T-helper 9 cell (primary cell): ENCODE data around the gene MED25.

Source experiments
- DNase-seq: peaks from one replicate; pipeline ENCODE4 v3.0.0-alpha.2; 2020

The MED25 gene

GRCh38 chr19:49799271-49799797 lies 18.8 kb upstream of the MED25 start:
- DNase-seq: no peak

- DNase-seq: no peak
Observed at GRCh38 chr19:49799798-49800376, 18.2 kb upstream of the MED25 start.

DNA sequence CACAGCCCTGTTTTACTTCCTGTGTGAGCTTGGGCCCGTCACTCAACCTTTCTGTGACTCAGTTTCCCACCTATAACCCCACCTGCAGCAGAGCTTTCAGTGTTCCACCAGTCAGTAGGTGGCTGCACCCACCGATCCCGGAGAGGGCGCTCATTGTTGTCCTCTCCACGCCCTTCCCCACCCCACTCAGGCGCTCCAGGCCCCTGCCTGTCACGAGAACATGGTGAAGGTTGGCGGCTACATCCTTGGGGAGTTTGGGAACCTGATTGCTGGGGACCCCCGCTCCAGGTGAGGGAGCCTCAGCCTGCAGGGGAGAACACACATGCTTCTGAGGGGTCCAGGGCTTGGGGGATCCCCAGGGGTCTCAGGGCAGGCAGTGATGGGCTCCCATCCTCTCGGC lies 17.3 kb upstream of the MED25 start:
- no peak for DNase-seq

DNA sequence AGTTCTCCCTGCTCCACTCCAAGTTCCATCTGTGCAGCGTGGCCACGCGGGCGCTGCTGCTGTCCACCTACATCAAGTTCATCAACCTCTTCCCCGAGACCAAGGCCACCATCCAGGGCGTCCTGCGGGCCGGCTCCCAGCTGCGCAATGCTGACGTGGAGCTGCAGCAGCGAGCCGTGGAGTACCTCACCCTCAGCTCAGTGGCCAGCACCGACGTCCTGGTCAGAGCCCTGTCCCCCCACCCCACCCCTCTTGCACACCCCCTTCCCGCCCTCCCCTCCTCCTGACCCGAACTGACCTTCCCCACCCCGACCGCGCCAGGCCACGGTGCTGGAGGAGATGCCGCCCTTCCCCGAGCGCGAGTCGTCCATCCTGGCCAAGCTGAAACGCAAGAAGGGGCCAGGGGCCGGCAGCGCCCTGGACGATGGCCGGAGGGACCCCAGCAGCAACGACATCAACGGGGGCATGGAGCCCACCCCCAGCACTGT lies 16.6 kb upstream of the MED25 start:
- DNase-seq: no peak

- DNase-seq: no peak
Observed at GRCh38 chr19:49801966-49802661, 16.0 kb upstream of the MED25 start.

GRCh38 chr19:49802836-49803528 lies 15.1 kb upstream of the MED25 start:
- no peak for DNase-seq

GRCh38 chr19:49803529-49803856 lies 14.6 kb upstream of the MED25 start:
- DNase-seq: no peak

- DNase-seq: no peak
Observed at GRCh38 chr19:49805822-49806619, 12.1 kb upstream of the MED25 start.

- no peak for DNase-seq
Observed at GRCh38 chr19:49806620-49806959, 11.5 kb upstream of the MED25 start.

DNA sequence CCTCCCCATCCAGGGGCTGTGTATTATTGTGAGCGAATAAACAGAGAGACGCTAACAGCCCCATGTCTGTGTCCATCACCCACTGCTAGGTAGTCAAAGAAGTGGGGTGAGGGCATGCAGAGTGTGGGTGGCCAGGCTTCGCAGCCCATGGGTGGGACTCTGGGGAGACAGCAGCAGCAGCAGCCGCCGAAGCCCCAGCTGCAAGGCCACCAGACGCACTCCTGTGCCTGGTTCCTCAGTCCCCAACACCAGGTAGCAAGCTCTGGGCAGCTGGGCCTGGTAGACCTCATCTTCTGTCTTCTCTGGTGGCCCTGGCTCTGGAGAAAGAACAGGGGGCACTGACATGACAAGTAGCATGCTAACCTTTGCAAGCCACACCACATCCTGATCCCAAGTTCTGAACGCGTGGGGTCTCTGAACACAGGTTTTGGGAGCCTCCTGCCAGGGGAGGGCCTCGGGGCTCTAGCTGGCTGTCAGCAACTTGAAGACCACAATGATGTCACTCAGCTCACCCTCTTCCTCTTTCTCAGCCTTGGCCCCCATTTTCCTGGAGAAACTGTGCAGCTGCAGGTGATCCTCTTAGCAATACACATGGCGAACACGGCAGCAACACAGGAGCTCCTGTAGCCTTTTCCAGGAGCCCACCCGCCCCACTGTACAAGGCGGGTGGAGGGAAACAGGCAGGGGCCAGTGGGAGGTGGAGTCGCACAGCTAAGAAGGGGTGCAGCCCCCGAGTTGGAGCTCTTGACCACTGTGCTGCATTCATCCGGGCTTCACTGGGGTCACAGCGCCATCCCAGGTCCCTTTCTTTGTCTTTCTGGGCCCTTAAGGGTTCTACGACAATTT lies 10.8 kb upstream of the MED25 start:
- no peak for DNase-seq

- DNase-seq: no peak
Observed at GRCh38 chr19:49807904-49808675, 10.0 kb upstream of the MED25 start.

GRCh38 chr19:49808711-49809159 lies 9.4 kb upstream of the MED25 start:
- DNase-seq: peak; percentile 91

- DNase-seq: peak; percentile 42
Observed at GRCh38 chr19:49809160-49809940, 8.7 kb upstream of the MED25 start.

- DNase-seq: no peak
Observed at GRCh38 chr19:49809941-49810389, 8.1 kb upstream of the MED25 start.

DNA sequence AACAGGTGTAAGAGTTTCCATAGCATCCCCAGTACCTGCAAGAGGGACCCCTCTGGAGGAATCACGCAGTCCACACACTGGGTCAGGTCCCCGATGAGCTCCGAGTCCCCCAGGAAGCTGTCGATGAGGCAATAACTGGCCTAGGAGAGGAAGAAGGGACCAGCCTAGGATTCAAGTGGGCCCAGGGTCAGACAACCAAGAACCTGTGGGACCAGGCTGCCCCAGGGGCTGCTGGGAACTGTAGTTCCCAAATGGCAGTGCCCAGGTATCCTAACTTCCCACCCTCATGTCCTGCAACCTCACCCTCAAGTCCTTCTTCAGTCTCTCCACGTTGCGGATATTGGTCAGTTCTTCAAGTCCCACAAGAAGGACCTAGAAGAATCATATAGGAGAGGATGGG lies 6.8 kb upstream of the MED25 start:
- DNase-seq: no peak

GRCh38 chr19:49812452-49812996 lies 5.6 kb upstream of the MED25 start:
- no peak for DNase-seq

- DNase-seq: peak; percentile 82
Observed at GRCh38 chr19:49812997-49813861, 4.9 kb upstream of the MED25 start, which contains the start of gene FUZ. FUZ (minus strand) TSS chr19:49813292; CDS start chr19:49813106, 186 bp downstream.

- DNase-seq: no peak
Observed at GRCh38 chr19:49814010-49814409, 4.1 kb upstream of the MED25 start.

GRCh38 chr19:49816590-49816989 lies 1.5 kb upstream of the MED25 start:
- no peak for DNase-seq
